Lower lobe of right lung (tissue), 2 donors: ENCODE measurements around the gene KCNAB3. TPM values are rescaled to one million over a fixed set of nuclear protein-coding genes. Genes with fewer than 3 reads are reported as not detected.

Experiments
- ATAC-seq, 2 donors: fragments of 200-7000 bp; cut with Tn5 transposase; one replicate each; pipeline ENCODE4 v1.9.1; 2020 to 2022; ENCODE audit warnings: mild to moderate bottlenecking in 2 of 2, moderate library complexity in 2 of 2
- DNase-seq: peaks from one replicate; pipeline ENCODE4 v3.0.0-alpha.2; 2020
- H3K27ac ChIP-seq: fragments of 200-600 bp; one replicate; pipeline ENCODE4 v1.8.0; 2022
- H3K27me3 ChIP-seq: fragments of 200-600 bp; one replicate; pipeline ENCODE4 v1.8.0; 2022; ENCODE audit warnings: low read depth
- H3K36me3 ChIP-seq: fragments of 200-600 bp; one replicate; pipeline ENCODE4 v1.8.0; 2022; ENCODE audit warnings: mild to moderate bottlenecking
- H3K4me1 ChIP-seq: fragments of 200-600 bp; one replicate; pipeline ENCODE4 v1.8.0; 2022
- H3K4me3 ChIP-seq: fragments of 200-600 bp; one replicate; pipeline ENCODE4 v1.8.0; 2022; ENCODE audit warnings: mild to moderate bottlenecking
- H3K9me3 ChIP-seq: fragments of 200-600 bp; one replicate; pipeline ENCODE4 v1.8.0; 2022
- CTCF ChIP-seq: fragments of 200-600 bp; IDR thresholded peaks from one replicate; pipeline ENCODE4 v1.8.0; 2022; ENCODE audit warnings: antibody characterized with exemption, mild to moderate bottlenecking
- intact Hi-C: fragments of 100-400 bp; cut with DNase I; formaldehyde crosslinking; loops from one replicate; pipeline ENCODE4 v1.11.0; 2022
- total RNA-seq: library from RNA; stranded (reverse); fragmentation: NEBNext Ultra II Directional; extraction: Animal tissue kit (Norgen Biotek cat#: 25700); gene quantifications from one replicate; pipeline ENCODE4 v1.2.1, GENCODE V29; 2021
- donor health status: DM: no; HTN: yes; CAD: no; lungs with severe emphysema.

Gene KCNAB3
- total RNA-seq, 1 donor from 2014 or later = 5.2 TPM

- Histone ChIP-seq H3K27me3 (no peaks in the 10 kb centered on the region), H3K36me3 (no peaks in the 10 kb centered on the region), H3K27ac (no peak overlapping the region), H3K9me3 (peaks cover 16% of the 10 kb centered on the region), H3K4me1 (no peaks in the 10 kb centered on the region), H3K4me3 (no peak overlapping the region)
- intact Hi-C loops = no loop called here
- ATAC-seq (no peak), DNase-seq (no peak)
- no peak for TF ChIP-seq CTCF
Measured at GRCh38 chr17:7971651-7972050, 42.0 kb upstream of the KCNAB3 start.

- ATAC-seq (peak; percentile 37 to 38), DNase-seq (peak; percentile 57)
Measured at GRCh38 chr17:7969433-7969832, 39.8 kb upstream of the KCNAB3 start.

GRCh38 chr17:7967751-7968150 lies 38.1 kb upstream of the KCNAB3 start:
- Histone ChIP-seq H3K36me3 (no peaks in the 10 kb centered on the region), H3K27ac (no peak overlapping the region), H3K27me3 (no peaks in the 10 kb centered on the region), H3K4me1 (no peaks in the 10 kb centered on the region), H3K9me3 (no peaks in the 10 kb centered on the region), H3K4me3 (no peak overlapping the region)
- TF ChIP-seq CTCF = no peak
- no peak for DNase-seq
- intact Hi-C loops = no loop called here
- no peak for ATAC-seq

More at GRCh38 chr17:7969433-7969832, 39.8 kb upstream of the KCNAB3 start:
- peaks cover 6% of the 10 kb centered on the region for H3K9me3 ChIP-seq
- no peaks in the 10 kb centered on the region for H3K4me1 ChIP-seq
- no peak overlapping the region for H3K4me3 ChIP-seq
- no peak for TF ChIP-seq CTCF
- no peaks in the 10 kb centered on the region for H3K27me3 ChIP-seq
- intact Hi-C loops = no loop called here
- H3K27ac ChIP-seq = no peak overlapping the region
- no peaks in the 10 kb centered on the region for H3K36me3 ChIP-seq

GRCh38 chr17:7961421-7961820 lies 31.8 kb upstream of the KCNAB3 start:
- no peaks in the 10 kb centered on the region for H3K27me3 ChIP-seq
- H3K27ac ChIP-seq = no peak overlapping the region
- no peaks in the 10 kb centered on the region for H3K36me3 ChIP-seq
- H3K9me3 ChIP-seq = no peaks in the 10 kb centered on the region
- ATAC-seq = no peak
- H3K4me1 ChIP-seq = no peaks in the 10 kb centered on the region
- DNase-seq = no peak
- H3K4me3 ChIP-seq = no peak overlapping the region
- intact Hi-C loops = no loop called here
- TF ChIP-seq CTCF = no peak

- no peaks in the 10 kb centered on the region for H3K27me3 ChIP-seq
- H3K27ac ChIP-seq = peak overlapping the region; percentile 77
- no peak for DNase-seq
- H3K4me3 ChIP-seq = no peak overlapping the region
- TF ChIP-seq CTCF = no peak
- H3K9me3 ChIP-seq = no peaks in the 10 kb centered on the region
- intact Hi-C loops = no loop called here
- H3K36me3 ChIP-seq = no peaks in the 10 kb centered on the region
- ATAC-seq = peak; percentile 85 to 87
- no peaks in the 10 kb centered on the region for H3K4me1 ChIP-seq
Measured at GRCh38 chr17:7959503-7960253, 30.0 kb upstream of the KCNAB3 start.
